GM23338 (cell line): ENCODE results near the gene PRDM1. TPM values are rescaled to one million over a fixed set of nuclear protein-coding genes. Genes with fewer than 3 reads are reported as not detected.

ENCODE experiments used
- ATAC-seq: fragments of 200-7000 bp; cut with Tn5 transposase; 3 replicates; pipeline ENCODE4 v1.9.1; 2020
- DNase-seq: peaks from one replicate; pipeline ENCODE4 v3.0.0-alpha.2; 2015; ENCODE audit warnings: low spot score
- H2AFZ ChIP-seq: fragments of 200-600 bp; sonication (generic); 2 replicates; pipeline ENCODE4 v1.8.0; 2016; ENCODE audit warnings: antibody characterized with exemption, mild to moderate bottlenecking, moderate library complexity
- H3F3A ChIP-seq: fragments of 200-600 bp; sonication (generic); replicated peaks from 2 replicates; pipeline ENCODE4 v1.8.0; 2017; ENCODE audit warnings: antibody characterized with exemption, mixed run types, low read depth
- H3K27ac ChIP-seq: fragments of 200-600 bp; sonication (generic); 2 replicates; pipeline ENCODE4 v1.6.1; 2016; ENCODE audit warnings: low read depth
- H3K27me3 ChIP-seq: fragments of 200-600 bp; sonication (generic); 2 replicates; pipeline ENCODE4 v1.8.0; 2016; ENCODE audit warnings: mild to moderate bottlenecking, mixed run types, moderate library complexity; ENCODE audit not compliant: insufficient read depth
- H3K36me3 ChIP-seq: fragments of 200-600 bp; sonication (generic); 2 replicates; pipeline ENCODE4 v1.8.0; 2016; ENCODE audit warnings: mild to moderate bottlenecking; ENCODE audit not compliant: insufficient read depth
- H3K4me1 ChIP-seq: fragments of 200-600 bp; sonication (generic); 2 replicates; pipeline ENCODE4 v1.8.0; 2016; ENCODE audit warnings: mild to moderate bottlenecking, moderate library complexity; ENCODE audit not compliant: insufficient read depth
- H3K4me2 ChIP-seq: fragments of 200-600 bp; sonication (generic); 2 replicates; pipeline ENCODE4 v1.7.1; 2017; ENCODE audit warnings: mixed run types
- H3K4me3 ChIP-seq: fragments of 200-600 bp; sonication (generic); 2 replicates; pipeline ENCODE4 v1.6.1; 2016; ENCODE audit warnings: mixed run types
- H3K79me2 ChIP-seq: fragments of 200-600 bp; sonication (generic); replicated peaks from 2 replicates; pipeline ENCODE4 v1.8.0; 2017; ENCODE audit warnings: mild to moderate bottlenecking; ENCODE audit not compliant: insufficient read depth
- H3K9me2 ChIP-seq: fragments of 200-600 bp; sonication (generic); 2 replicates; pipeline ENCODE4 v1.8.0; 2017; ENCODE audit not compliant: insufficient read depth
- H4K20me1 ChIP-seq: fragments of 200-600 bp; sonication (generic); replicated peaks from 2 replicates; pipeline ENCODE4 v1.8.0; 2017; ENCODE audit warnings: mild to moderate bottlenecking; ENCODE audit not compliant: insufficient read depth
- H3K27ac Mint-ChIP-seq: 2 replicates; pipeline ENCODE4 v1.8.0; 2020; ENCODE audit warnings: inconsistent platforms, mild to moderate bottlenecking, moderate library complexity, mixed read lengths
- H3K27me3 Mint-ChIP-seq: 3 replicates; pipeline ENCODE4 v1.8.0; 2022; ENCODE audit warnings: low read depth, mild to moderate bottlenecking, moderate library complexity, mixed read lengths, inconsistent platforms; ENCODE audit not compliant: insufficient read depth, poor library complexity
- H3K36me3 Mint-ChIP-seq: 3 replicates; pipeline ENCODE4 v1.8.0; 2021; ENCODE audit warnings: low read depth, mild to moderate bottlenecking, inconsistent platforms, moderate library complexity, mixed read lengths
- H3K4me1 Mint-ChIP-seq: 3 replicates; pipeline ENCODE4 v1.8.0; 2020; ENCODE audit warnings: mild to moderate bottlenecking, inconsistent platforms, mixed read lengths
- H3K4me3 Mint-ChIP-seq: 3 replicates; pipeline ENCODE4 v1.8.0; 2021; ENCODE audit warnings: moderate library complexity, mild to moderate bottlenecking, inconsistent platforms, mixed read lengths
- H3K9me3 Mint-ChIP-seq: 3 replicates; pipeline ENCODE4 v1.8.0; 2020; ENCODE audit warnings: moderate library complexity, mild to moderate bottlenecking, inconsistent platforms, mixed read lengths
- CREB1 ChIP-seq: fragments of 250-450 bp; sonication (Bioruptor Pico); IDR thresholded peaks from 2 replicates; pipeline ENCODE4 v1.5.0; 2020; ENCODE audit warnings: low read depth, mild to moderate bottlenecking, moderate library complexity
- CTCF ChIP-seq, 2 experiments: fragments of 200-600 bp in 1 of 2; sonication (generic) in 1 of 2; conservative IDR thresholded peaks; 2 replicates each; pipeline versions ENCODE4 v1.5.1 to v1.6.1; 2016 to 2017; ENCODE audit warnings: antibody characterized with exemption in 2 of 2, low read depth in 2 of 2, mild to moderate bottlenecking in 2 of 2, moderate library complexity in 1 of 2
- ETS1 ChIP-seq: IDR thresholded peaks from 2 replicates; pipeline ENCODE4 v1.6.1; 2016; ENCODE audit warnings: antibody characterized with exemption
- EZH2 ChIP-seq: fragments of 200-600 bp; sonication (generic); IDR thresholded peaks from one replicate; pipeline ENCODE4 v1.8.0; 2017; ENCODE audit warnings: antibody characterized with exemption, mild to moderate bottlenecking, low read depth; ENCODE audit not compliant: unreplicated experiment
- EZH2phosphoT487 ChIP-seq: fragments of 200-600 bp; sonication (generic); IDR thresholded peaks from one replicate; pipeline ENCODE4 v1.8.1; 2018; ENCODE audit warnings: antibody characterized with exemption; ENCODE audit not compliant: unreplicated experiment
- JUNB ChIP-seq: IDR thresholded peaks from one replicate; pipeline ENCODE4 v1.6.1; 2016; ENCODE audit warnings: antibody characterized with exemption; ENCODE audit not compliant: unreplicated experiment
- NANOG ChIP-seq: IDR thresholded peaks from 2 replicates; pipeline ENCODE4 v1.6.1; 2016; ENCODE audit warnings: antibody characterized with exemption, borderline replicate concordance
- POLR2AphosphoS5 ChIP-seq: IDR thresholded peaks from 2 replicates; pipeline ENCODE4 v1.6.1; 2016; ENCODE audit warnings: antibody characterized with exemption, low read depth
- REST ChIP-seq: IDR thresholded peaks from one replicate; pipeline ENCODE4 v1.6.1; 2018; ENCODE audit warnings: antibody characterized with exemption; ENCODE audit not compliant: unreplicated experiment
- STAT1 ChIP-seq: IDR thresholded peaks from one replicate; pipeline ENCODE4 v1.6.1; 2016; ENCODE audit warnings: antibody characterized with exemption; ENCODE audit not compliant: unreplicated experiment
- ZNF114 ChIP-seq: fragments of 250-450 bp; sonication (Bioruptor Pico); IDR thresholded peaks from 2 replicates; pipeline ENCODE4 v1.5.0; 2020; ENCODE audit warnings: mild to moderate bottlenecking, moderate library complexity
- ZNF331 ChIP-seq: fragments of 250-450 bp; sonication (Bioruptor Pico); IDR thresholded peaks from 2 replicates; pipeline ENCODE4 v1.5.0; 2020; ENCODE audit warnings: low read depth, mild to moderate bottlenecking, moderate library complexity
- polyA plus RNA-seq: library from polyadenylated mRNA; unstranded; fragments of >200 nt; fragmentation: Nextera tagmentation; extraction: Ambion mirVana; gene quantifications from 2 replicates; pipeline ENCODE4 v1.2.1, GENCODE V29; 2016
- total RNA-seq: library from RNA; depleted of rRNA; stranded (reverse); fragments of >200 nt; shearing (Covaris generic); gene quantifications from 2 replicates; pipeline ENCODE4 v1.2.3, GENCODE V29; 2014

PRDM1 gene
- total and polyA plus RNA-seq, 2 experiments from 2014 or later = 0.65 to 0.73 TPM

DNA sequence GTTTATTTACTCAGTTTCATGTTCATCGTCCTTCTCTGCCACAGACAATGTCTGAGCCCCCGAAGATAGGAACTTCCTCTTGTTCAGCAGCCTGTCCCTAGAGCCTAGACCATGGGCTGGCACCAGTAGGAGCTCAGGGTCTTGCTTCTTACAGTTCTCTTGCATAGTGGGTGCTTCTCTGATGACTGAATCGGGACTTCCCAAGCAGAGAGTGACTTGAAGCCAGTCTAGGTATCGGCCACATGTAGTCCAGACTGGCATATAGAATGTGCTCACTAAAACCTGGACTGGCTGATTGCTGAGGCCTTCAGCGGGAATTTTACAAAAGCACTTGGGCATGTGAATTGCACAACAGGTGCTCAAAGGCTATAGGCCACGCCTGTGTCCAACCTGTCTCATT is 52.0 kb downstream of the PRDM1 start (continued):
- TF ChIP-seq CTCF (conservative IDR thresholded peaks at IDR 0.05; ENCODE audit: low read depth in 2 of 2) = no peak

DNA sequence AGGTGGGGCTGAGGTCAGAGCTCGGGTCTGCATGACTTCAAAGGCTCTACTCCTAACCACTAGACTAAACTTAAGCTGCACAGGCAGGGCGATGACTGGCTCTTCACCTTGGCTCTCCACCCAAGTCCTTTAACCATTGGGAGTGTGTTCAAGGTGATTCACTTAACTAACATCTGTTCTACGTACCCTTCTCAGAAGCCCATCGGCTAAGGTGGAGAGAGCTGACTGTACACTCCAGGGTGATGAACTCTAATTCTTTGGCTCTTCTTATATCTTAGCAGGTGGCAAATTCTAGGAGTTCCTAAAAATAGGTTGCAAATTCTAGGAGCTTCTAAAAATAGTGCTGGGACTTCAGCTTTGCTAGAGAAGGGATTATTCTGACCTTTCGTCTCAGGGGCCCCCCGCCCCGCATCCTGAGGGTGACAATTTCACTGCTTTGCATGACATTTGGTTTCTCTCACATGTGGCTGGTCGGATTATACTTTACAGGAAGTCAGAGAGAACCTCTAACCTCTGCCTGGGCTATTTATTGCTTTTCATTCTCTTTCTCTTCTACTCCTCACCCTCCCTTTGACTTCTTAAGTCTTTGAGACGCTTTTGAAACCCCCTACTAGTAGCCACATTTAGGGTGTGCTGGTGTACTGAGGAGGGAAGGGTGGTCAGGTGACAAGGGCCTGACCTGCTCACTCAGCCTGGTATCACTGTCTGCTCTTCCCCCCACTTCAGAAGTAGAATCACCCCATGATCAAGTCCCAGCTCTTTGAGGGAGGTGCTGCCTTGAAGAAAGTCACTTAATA is 55.5 kb downstream of the PRDM1 start:
- H3K9me2 ChIP-seq = no peaks in the 10 kb centered on the region
- no peaks in the 10 kb centered on the region for H3F3A ChIP-seq
- H3K4me1 ChIP-seq = peaks cover 9% of the 10 kb centered on the region; the same call in 1 of the 2 replicates
- Mint-ChIP-seq H3K9me3 (no peaks in the 10 kb centered on the region), H3K27me3 (peaks cover 2% of the 10 kb centered on the region), H3K36me3 (no peaks in the 10 kb centered on the region), H3K27ac (no peak overlapping the region), H3K4me1 (peaks cover 30% of the 10 kb centered on the region), H3K4me3 (no peak overlapping the region)
- no peaks in the 10 kb centered on the region for H3K79me2 ChIP-seq
- no peak for ATAC-seq
- H3K4me3 ChIP-seq = no peak overlapping the region
- no peak overlapping the region for H3K27ac ChIP-seq
- no peak for DNase-seq
- H2AFZ ChIP-seq = no peak overlapping the region
- no peaks in the 10 kb centered on the region for H3K27me3 ChIP-seq
- H3K36me3 ChIP-seq = no peaks in the 10 kb centered on the region
- no peak overlapping the region for H3K4me2 ChIP-seq
- H4K20me1 ChIP-seq = no peaks in the 10 kb centered on the region
- TF ChIP-seq STAT1 (no peak), ETS1 (no peak), REST (no peak), ZNF114 (CRISPR knock-in tag) (no peak), ZNF331 (CRISPR knock-in tag) (no peak), EZH2phosphoT487 (no peak), EZH2 (no peak), NANOG (no peak), JUNB (no peak), CTCF (conservative IDR thresholded peaks at IDR 0.05; ENCODE audit: low read depth in 2 of 2) (no peak), CREB1 (CRISPR knock-in tag) (no peak), POLR2AphosphoS5 (no peak)
